ENCODE results near the gene BMPR1B. TPM values are rescaled to one million over a fixed set of nuclear protein-coding genes. Genes with fewer than 3 reads are reported as not detected.

BMPR1B gene
- total RNA-seq, 1 experiment from 2014 or later: 0.62 TPM

GRCh38 chr4:94759767-94760211 lies 2.0 kb downstream of the BMPR1B start:
- no peak for TF ChIP-seq TCF7L2 (IDR thresholded peaks at IDR 0.05; ENCODE audit: low read depth, low read length)
- no peak for TF ChIP-seq POLR2AphosphoS5 (IDR thresholded peaks at IDR 0.05; ENCODE audit: low read depth, low read length)
- no peak for TF ChIP-seq CTCF (IDR thresholded peaks at IDR 0.05)
- TF ChIP-seq REST (IDR thresholded peaks at IDR 0.05; ENCODE audit: insufficient read depth in 1 of 2, low read depth in 2 of 2, low read length in 1 of 2): no peak
- TF ChIP-seq SIN3A (IDR thresholded peaks at IDR 0.05; ENCODE audit: borderline replicate concordance, insufficient read depth, low read depth, low read length): no peak
- peaks cover 4% of the 10 kb centered on the region for H3K4me1 ChIP-seq (ENCODE audit: control insufficient read depth, insufficient read depth, low read length)
- H3K27me3 ChIP-seq (ENCODE audit: control insufficient read depth, insufficient read depth, low read length): peaks cover 28% of the 10 kb centered on the region
- no peak for ATAC-seq
- no TSS peak for BruUV-seq (replicated peaks)
- H3K9me3 ChIP-seq (ENCODE audit: control insufficient read depth, insufficient read depth, low read depth, low read length): no peaks in the 10 kb centered on the region
- POLR2A ChIA-PET: no interaction called here
- no peak overlapping the region for H3K27ac ChIP-seq (ENCODE audit: low read length)
- in situ Hi-C loops (cut with HindIII; ENCODE audit: low pct_unique_long_range_greater_than_20kb, low sequenced_read_pairs): no loop called here
- intact Hi-C loops (cut with micrococcal nuclease; ENCODE audit: unreplicated experiment): no loop called here
- H3K36me3 ChIP-seq (ENCODE audit: control insufficient read depth, insufficient read depth, low read length): no peaks in the 10 kb centered on the region
- DNase-seq (ENCODE audit: low read depth, low spot score): no peak
- CTCF ChIA-PET: no interaction called here
- no peak overlapping the region for H3K4me3 ChIP-seq (ENCODE audit: low read depth in 2 of 2, low read length in 2 of 2)

GRCh38 chr4:94762326-94762725 lies 4.6 kb downstream of the BMPR1B start:
- peaks cover 10% of the 10 kb centered on the region for H3K27me3 ChIP-seq (ENCODE audit: control insufficient read depth, insufficient read depth, low read length)
- in situ Hi-C loops (cut with HindIII; ENCODE audit: low pct_unique_long_range_greater_than_20kb, low sequenced_read_pairs) (no loop called here), intact Hi-C loops (cut with micrococcal nuclease; ENCODE audit: unreplicated experiment) (no loop called here)
- H3K27ac ChIP-seq (ENCODE audit: low read length): no peak overlapping the region
- DNase-seq (ENCODE audit: low read depth, low spot score) (no peak), ATAC-seq (no peak)
- peaks cover 2% of the 10 kb centered on the region for H3K4me1 ChIP-seq (ENCODE audit: control insufficient read depth, insufficient read depth, low read length)
- ChIA-PET CTCF (no interaction called here), POLR2A (no interaction called here)
- H3K36me3 ChIP-seq (ENCODE audit: control insufficient read depth, insufficient read depth, low read length): no peaks in the 10 kb centered on the region
- TF ChIP-seq POLR2AphosphoS5 (IDR thresholded peaks at IDR 0.05; ENCODE audit: low read depth, low read length) (no peak), CTCF (IDR thresholded peaks at IDR 0.05) (no peak), REST (IDR thresholded peaks at IDR 0.05; ENCODE audit: insufficient read depth in 1 of 2, low read depth in 2 of 2, low read length in 1 of 2) (no peak), TCF7L2 (IDR thresholded peaks at IDR 0.05; ENCODE audit: low read depth, low read length) (no peak), SIN3A (IDR thresholded peaks at IDR 0.05; ENCODE audit: borderline replicate concordance, insufficient read depth, low read depth, low read length) (no peak)
- no peak overlapping the region for H3K4me3 ChIP-seq (ENCODE audit: low read depth in 2 of 2, low read length in 2 of 2)
- H3K9me3 ChIP-seq (ENCODE audit: control insufficient read depth, insufficient read depth, low read depth, low read length): no peaks in the 10 kb centered on the region
- BruUV-seq (replicated peaks): no TSS peak
